GM23248 (cell line): ENCODE measurements around the gene GTF3C5. TPM values are rescaled to one million over a fixed set of nuclear protein-coding genes. Genes with fewer than 3 reads are reported as not detected.
"Not testable (repeated sequence)": the region's sequence is repeated elsewhere in the genome, so short reads cannot be mapped to it uniquely, and the experiment has no call there.

Source experiments
- DNase-seq: peaks from one replicate; pipeline ENCODE4 v3.0.0-alpha.2; 2015
- H2AFZ ChIP-seq: fragments of 200-600 bp; sonication (generic); 2 replicates; pipeline ENCODE4 v1.6.1; 2016; ENCODE audit warnings: antibody characterized with exemption
- H3F3A ChIP-seq: fragments of 200-600 bp; sonication (generic); 2 replicates; pipeline ENCODE4 v1.6.1; 2016; ENCODE audit warnings: mild to moderate bottlenecking, antibody characterized with exemption, mixed run types; ENCODE audit not compliant: insufficient read depth
- H3K27ac ChIP-seq: fragments of 200-600 bp; sonication (generic); 2 replicates; pipeline ENCODE4 v1.5.1; 2016; ENCODE audit warnings: mild to moderate bottlenecking
- H3K27me3 ChIP-seq: fragments of 200-600 bp; sonication (generic); replicated peaks from 2 replicates; pipeline ENCODE4 v1.6.1; 2016; ENCODE audit warnings: mild to moderate bottlenecking; ENCODE audit not compliant: insufficient read depth
- H3K36me3 ChIP-seq: fragments of 200-600 bp; sonication (generic); 2 replicates; pipeline ENCODE4 v1.6.1; 2016; ENCODE audit warnings: low read depth, mild to moderate bottlenecking
- H3K4me1 ChIP-seq: fragments of 200-600 bp; sonication (generic); 2 replicates; pipeline ENCODE4 v1.6.1; 2016; ENCODE audit warnings: mild to moderate bottlenecking; ENCODE audit not compliant: insufficient read depth
- H3K4me2 ChIP-seq: fragments of 200-600 bp; sonication (generic); one replicate; pipeline ENCODE4 v1.6.1; 2016; ENCODE audit warnings: mild to moderate bottlenecking; ENCODE audit not compliant: unreplicated experiment
- H3K4me3 ChIP-seq: fragments of 200-600 bp; sonication (generic); 2 replicates; pipeline ENCODE4 v1.5.1; 2016; ENCODE audit warnings: mild to moderate bottlenecking
- H3K79me2 ChIP-seq: fragments of 200-600 bp; sonication (generic); 2 replicates; pipeline ENCODE4 v1.6.1; 2016; ENCODE audit warnings: mild to moderate bottlenecking; ENCODE audit not compliant: insufficient read depth
- H3K9ac ChIP-seq: fragments of 200-600 bp; sonication (generic); 2 replicates; pipeline ENCODE4 v1.6.1; 2016; ENCODE audit warnings: mild to moderate bottlenecking
- H3K9me2 ChIP-seq: fragments of 200-600 bp; sonication (generic); 2 replicates; pipeline ENCODE4 v1.6.1; 2016; ENCODE audit warnings: mixed run types, mild to moderate bottlenecking, moderate library complexity; ENCODE audit not compliant: insufficient read depth
- H3K9me3 ChIP-seq: fragments of 200-600 bp; sonication (generic); one replicate; pipeline ENCODE4 v1.6.1; 2017; ENCODE audit warnings: low read depth
- H4K20me1 ChIP-seq: fragments of 200-600 bp; sonication (generic); 2 replicates; pipeline ENCODE4 v1.6.0; 2016; ENCODE audit not compliant: insufficient read depth
- EZH2 ChIP-seq: fragments of 200-600 bp; sonication (generic); IDR thresholded peaks from 2 replicates; pipeline ENCODE4 v1.6.1; 2018; ENCODE audit warnings: antibody characterized with exemption, mild to moderate bottlenecking; ENCODE audit not compliant: insufficient read depth, poor library complexity, severe bottlenecking
- EZH2phosphoT487 ChIP-seq: fragments of 200-600 bp; sonication (generic); IDR thresholded peaks from 2 replicates; pipeline ENCODE4 v1.6.1; 2018; ENCODE audit warnings: antibody characterized with exemption, moderate library complexity, mild to moderate bottlenecking, low read depth; ENCODE audit not compliant: insufficient read depth
- WGBS, 2 experiments: methylation state at CpG; one replicate each; pipeline ENCODE4 v1.1.6; 2015 to 2017; ENCODE audit warnings: low lambda C conversion rate in 2 of 2, low coverage in 1 of 2; ENCODE audit errors: missing lambda C conversion rate in 2 of 2; 5-methylcytosine and 5-hydroxymethylcytosine counted together
- in situ Hi-C: fragments of 300-500 bp; cut with MboI; formaldehyde crosslinking; loops from 2 replicates; pipeline ENCODE4 v1.15.0; 2020
- polyA plus RNA-seq: library from polyadenylated mRNA; unstranded; fragments of >200 nt; fragmentation: Nextera tagmentation; extraction: Ambion mirVana; gene quantifications from 2 replicates; pipeline ENCODE4 v1.2.1, GENCODE V29; 2016
- total RNA-seq: library from RNA; depleted of rRNA; stranded (reverse); fragments of >200 nt; shearing (Covaris generic); gene quantifications from 2 replicates; pipeline ENCODE4 v1.2.3, GENCODE V29; 2014

Gene GTF3C5
- total and polyA plus RNA-seq, 2 experiments from 2014 or later: 33.5 to 40.1 TPM

GRCh38 chr9:133058550-133059320, 27.9 kb downstream of the GTF3C5 start:
- Histone ChIP-seq H3K9me3 (no peaks in the 10 kb centered on the region), H2AFZ (no peak overlapping the region), H3K4me3 (no peak overlapping the region), H3K4me2 (no peak overlapping the region), H3K27me3 (no peaks in the 10 kb centered on the region), H3K27ac (no peak overlapping the region), H3K9ac (no peak overlapping the region), H3F3A (no peaks in the 10 kb centered on the region), H3K36me3 (0 out of 2 replicates have a peak, but pooled peaks cover 3% of the 10 kb centered on the region), H3K79me2 (no peaks in the 10 kb centered on the region), H4K20me1 (no peaks in the 10 kb centered on the region), H3K9me2 (no peaks in the 10 kb centered on the region), H3K4me1 (peaks cover 9% of the 10 kb centered on the region)
- 74 to 77% methylated on average over 12 of the region's 12 CpGs for WGBS, 2 experiments
- in situ Hi-C loops: no loop called here
- DNase-seq: no peak
- no peak for TF ChIP-seq EZH2phosphoT487
- no peak for TF ChIP-seq EZH2

- Histone ChIP-seq H3K4me1 (peaks cover 8% of the 10 kb centered on the region), H3K27ac (no peak overlapping the region), H3K27me3 (no peaks in the 10 kb centered on the region), H2AFZ (no peak overlapping the region), H3K79me2 (no peaks in the 10 kb centered on the region), H3K9ac (no peak overlapping the region), H3K4me3 (no peak overlapping the region), H3K4me2 (no peak overlapping the region), H3K9me2 (no peaks in the 10 kb centered on the region), H3K9me3 (no peaks in the 10 kb centered on the region), H3K36me3 (no peaks in the 10 kb centered on the region), H3F3A (no peaks in the 10 kb centered on the region), H4K20me1 (no peaks in the 10 kb centered on the region)
- TF ChIP-seq EZH2 (no peak), EZH2phosphoT487 (no peak)
- 62 to 66% methylated on average over 7 of the region's 7 CpGs for WGBS, 2 experiments
- no peak for DNase-seq
- in situ Hi-C loops: no loop called here
Measured at GRCh38 chr9:133059623-133060022, 28.8 kb downstream of the GTF3C5 start.

- Histone ChIP-seq H4K20me1 (no peaks in the 10 kb centered on the region), H3F3A (no peaks in the 10 kb centered on the region), H3K4me1 (peaks cover under 1% of the 10 kb centered on the region; the same call in 1 of the 2 replicates), H3K9me3 (no peaks in the 10 kb centered on the region), H3K79me2 (no peaks in the 10 kb centered on the region), H3K27me3 (no peaks in the 10 kb centered on the region), H3K4me2 (no peak overlapping the region), H3K36me3 (no peaks in the 10 kb centered on the region), H3K27ac (no peak overlapping the region), H2AFZ (no peak overlapping the region), H3K9ac (no peak overlapping the region), H3K9me2 (no peaks in the 10 kb centered on the region), H3K4me3 (no peak overlapping the region)
- TF ChIP-seq EZH2 (no peak), EZH2phosphoT487 (no peak)
- DNase-seq: no peak
- in situ Hi-C loops: no loop called here
- 74 to 82% methylated on average over 4 to 6 of the region's 6 CpGs for WGBS, 2 experiments
Measured at GRCh38 chr9:133060417-133060841, 29.6 kb downstream of the GTF3C5 start.

- WGBS, 2 experiments: 61 to 64% methylated on average over 13 of the region's 14 CpGs
Measured at GRCh38 chr9:133061019-133061763, 30.4 kb downstream of the GTF3C5 start.

GRCh38 chr9:133061764-133062145, 31.0 kb downstream of the GTF3C5 start, which contains the start of gene CEL:
CEL (plus strand) TSS chr9:133061981; CDS start chr9:133062003, 22 bp downstream.
- H3K4me3 ChIP-seq, H3K9me2 ChIP-seq, DNase-seq, H3K4me1 ChIP-seq, H3F3A ChIP-seq, H3K27ac ChIP-seq, H3K36me3 ChIP-seq, H3K4me2 ChIP-seq, H3K79me2 ChIP-seq, H2AFZ ChIP-seq, H3K9ac ChIP-seq, H3K27me3 ChIP-seq, in situ Hi-C loops, H3K9me3 ChIP-seq, H4K20me1 ChIP-seq: not testable (repeated sequence)
- 61 to 85% methylated on average over 3 to 5 of the region's 9 CpGs for WGBS, 2 experiments

More at GRCh38 chr9:133061019-133061763, 30.4 kb downstream of the GTF3C5 start:
- H3K9me3 ChIP-seq, H3K36me3 ChIP-seq, H3K9ac ChIP-seq, H3K4me1 ChIP-seq, H3K27me3 ChIP-seq, H3K27ac ChIP-seq, H4K20me1 ChIP-seq, in situ Hi-C loops, H3K4me2 ChIP-seq, H3F3A ChIP-seq, H3K4me3 ChIP-seq, H3K79me2 ChIP-seq, H3K9me2 ChIP-seq, H2AFZ ChIP-seq, DNase-seq: not testable (repeated sequence)

- H3F3A ChIP-seq, DNase-seq, H3K79me2 ChIP-seq, H3K27me3 ChIP-seq, in situ Hi-C loops, H4K20me1 ChIP-seq, H3K4me3 ChIP-seq, H3K36me3 ChIP-seq, H3K4me1 ChIP-seq, H3K27ac ChIP-seq, H3K4me2 ChIP-seq, H3K9me2 ChIP-seq, H3K9me3 ChIP-seq, H3K9ac ChIP-seq, H2AFZ ChIP-seq: not testable (repeated sequence)
- 62 to 74% methylated on average over 5 to 7 of the region's 8 CpGs for WGBS, 2 experiments
Measured at GRCh38 chr9:133062569-133062968, 31.8 kb downstream of the GTF3C5 start.
